ENCODE measurements around the gene CLDN5. TPM values are rescaled to one million over a fixed set of nuclear protein-coding genes. Genes with fewer than 3 reads are reported as not detected.

The CLDN5 gene
- total and polyA plus RNA-seq, 11 donors, result 16.8 to 79.0 (median 38.1) TPM

- Histone ChIP-seq H3K4me3 (no peak overlapping the region), H3K4me1 (peaks cover 5 to 51% (median 28%) of the 10 kb centered on the region in 12 donors), H3K27me3 (peaks cover 9 to 29% (median 19%) of the 10 kb centered on the region in 9 donors), H3K27ac (peak overlapping the region in 6 of 12 donors; percentile 5 to 97 (median 20)), H3K36me3 (no peaks in the 10 kb centered on the region), H3K9me3 (no peaks in the 10 kb centered on the region)
- DNase-seq, result no peak
- ATAC-seq, result no peak
- TF ChIP-seq POLR2A (IDR thresholded peaks at IDR 0.05) (no peak), CTCF (IDR thresholded peaks at IDR 0.05) (no peak)
- intact Hi-C loops (cut with DNase I), result loop anchor here in 6 of 10 donors (2.0 to 10.0 kb wide), 3 partner anchors 39 to 97 kb away; no protein-coding TSS in a partner anchor
- WGBS, 4 donors, result 78 to 83% (median 82%) methylated on average over 15 to 17 of the region's 17 CpGs
Observed at GRCh38 chr22:19527861-19528417, 3.7 kb upstream of the CLDN5 start.

- Histone ChIP-seq H3K4me1 (peaks cover 5 to 57% (median 31%) of the 10 kb centered on the region in 12 donors), H3K27ac (peak overlapping the region in 7 of 12 donors; percentile 5 to 97 (median 26)), H3K4me3 (no peak overlapping the region), H3K36me3 (peaks cover 0 to 2% (median 0%) of the 10 kb centered on the region in 9 donors), H3K27me3 (peaks cover 9 to 35% (median 20%) of the 10 kb centered on the region in 9 donors), H3K9me3 (no peaks in the 10 kb centered on the region)
- ATAC-seq, result peak in 1 of 4 donors; percentile 2
- DNase-seq, result no peak
- WGBS, 4 donors, result 31 to 71% (median 68%) methylated on average over 1 to 5 of the region's 5 CpGs
- TF ChIP-seq CTCF (IDR thresholded peaks at IDR 0.05), result no peak
- TF ChIP-seq POLR2A (IDR thresholded peaks at IDR 0.05), result no peak
- intact Hi-C loops (cut with DNase I), result loop anchor here in 6 of 10 donors (2.0 to 10.0 kb wide), 3 partner anchors 39 to 97 kb away; no protein-coding TSS in a partner anchor
Observed at GRCh38 chr22:19527321-19527721, 3.1 kb upstream of the CLDN5 start.

- no peak for ATAC-seq
- TF ChIP-seq CTCF (IDR thresholded peaks at IDR 0.05) (no peak), POLR2A (IDR thresholded peaks at IDR 0.05) (no peak)
- intact Hi-C loops (cut with DNase I), result loop anchor here in 6 of 10 donors (2.0 to 10.0 kb wide), 3 partner anchors 40 to 98 kb away; no protein-coding TSS in a partner anchor
- H3K4me3 ChIP-seq, result no peak overlapping the region
- H3K27me3 ChIP-seq, result peaks cover 9 to 35% (median 20%) of the 10 kb centered on the region in 9 donors
- peaks cover 0 to 7% (median 0%) of the 10 kb centered on the region in 9 donors for H3K36me3 ChIP-seq
- peaks cover 5 to 63% (median 32%) of the 10 kb centered on the region in 12 donors for H3K4me1 ChIP-seq
- H3K9me3 ChIP-seq, result no peaks in the 10 kb centered on the region
- WGBS, 4 donors, result 87 to 92% (median 89%) methylated on average over 4 to 7 of the region's 7 CpGs
- H3K27ac ChIP-seq, result peak overlapping the region in 7 of 12 donors; percentile 5 to 97 (median 26)
- no peak for DNase-seq
Observed at GRCh38 chr22:19526702-19527111, 2.5 kb upstream of the CLDN5 start.

- peak overlapping the region; percentile 77 to 98 (median 90) for H3K27ac ChIP-seq
- peaks cover 5 to 64% (median 32%) of the 10 kb centered on the region in 12 donors for H3K4me1 ChIP-seq
- 96 to 97% (median 96%) methylated on average over 11 of the region's 11 CpGs for WGBS, 4 donors
- no peak overlapping the region for H3K4me3 ChIP-seq
- H3K9me3 ChIP-seq, result no peaks in the 10 kb centered on the region
- no peak for ATAC-seq
- peaks cover 9 to 35% (median 20%) of the 10 kb centered on the region in 9 donors for H3K27me3 ChIP-seq
- intact Hi-C loops (cut with DNase I), result loop anchor here in 6 of 10 donors (2.0 to 10.0 kb wide), 3 partner anchors 41 to 99 kb away; no protein-coding TSS in a partner anchor
- no peak for DNase-seq
- peaks cover 0 to 7% (median 0%) of the 10 kb centered on the region in 9 donors for H3K36me3 ChIP-seq
- TF ChIP-seq POLR2A (IDR thresholded peaks at IDR 0.05), result no peak
- no peak for TF ChIP-seq CTCF (IDR thresholded peaks at IDR 0.05)
Observed at GRCh38 chr22:19526076-19526701, 2.0 kb upstream of the CLDN5 start.

Measured in heart left ventricle (tissue), 16 donors.